ENCODE results near the gene CERT1. TPM values are rescaled to one million over a fixed set of nuclear protein-coding genes. Genes with fewer than 3 reads are reported as not detected.

The CERT1 gene
- total RNA-seq, 1 donor from 2014 or later, result 38.3 TPM

GRCh38 chr5:75362474-75362975, 148.9 kb downstream of the CERT1 start:
- Mint-ChIP-seq H3K4me1 (no peaks in the 10 kb centered on the region), H3K36me3 (peaks cover 16% of the 10 kb centered on the region), H3K27me3 (ENCODE audit: low read depth) (no peaks in the 10 kb centered on the region), H3K9me3 (no peaks in the 10 kb centered on the region), H3K4me3 (no peak overlapping the region), H3K27ac (no peak overlapping the region)
- TF ChIP-seq, protein P1, sequence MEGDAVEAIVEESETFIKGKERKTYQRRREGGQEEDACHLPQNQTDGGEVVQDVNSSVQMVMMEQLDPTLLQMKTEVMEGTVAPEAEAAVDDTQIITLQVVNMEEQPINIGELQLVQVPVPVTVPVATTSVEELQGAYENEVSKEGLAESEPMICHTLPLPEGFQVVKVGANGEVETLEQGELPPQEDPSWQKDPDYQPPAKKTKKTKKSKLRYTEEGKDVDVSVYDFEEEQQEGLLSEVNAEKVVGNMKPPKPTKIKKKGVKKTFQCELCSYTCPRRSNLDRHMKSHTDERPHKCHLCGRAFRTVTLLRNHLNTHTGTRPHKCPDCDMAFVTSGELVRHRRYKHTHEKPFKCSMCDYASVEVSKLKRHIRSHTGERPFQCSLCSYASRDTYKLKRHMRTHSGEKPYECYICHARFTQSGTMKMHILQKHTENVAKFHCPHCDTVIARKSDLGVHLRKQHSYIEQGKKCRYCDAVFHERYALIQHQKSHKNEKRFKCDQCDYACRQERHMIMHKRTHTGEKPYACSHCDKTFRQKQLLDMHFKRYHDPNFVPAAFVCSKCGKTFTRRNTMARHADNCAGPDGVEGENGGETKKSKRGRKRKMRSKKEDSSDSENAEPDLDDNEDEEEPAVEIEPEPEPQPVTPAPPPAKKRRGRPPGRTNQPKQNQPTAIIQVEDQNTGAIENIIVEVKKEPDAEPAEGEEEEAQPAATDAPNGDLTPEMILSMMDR (IDR thresholded peaks at IDR 0.05; ENCODE audit: unreplicated experiment), result no peak
- DNase-seq (ENCODE audit: low spot score in 2 of 2, unreplicated experiment in 2 of 2), result no peak

DNA sequence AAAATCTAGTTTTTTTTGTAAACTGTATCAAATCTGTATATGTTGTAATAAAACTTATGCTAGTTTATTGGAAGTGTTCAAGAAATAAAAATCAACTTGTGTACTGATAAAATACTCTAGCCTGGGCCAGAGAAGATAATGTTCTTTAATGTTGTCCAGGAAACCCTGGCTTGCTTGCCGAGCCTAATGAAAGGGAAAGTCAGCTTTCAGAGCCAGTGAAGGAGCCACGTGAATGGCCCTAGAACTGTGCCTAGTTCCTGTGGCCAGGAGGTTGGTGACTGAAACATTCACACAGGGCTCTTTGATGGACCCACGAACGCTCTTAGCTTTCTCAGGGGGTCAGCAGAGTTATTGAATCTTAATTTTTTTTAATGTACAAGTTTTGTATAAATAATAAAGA, 150.1 kb downstream of the CERT1 start:
- Mint-ChIP-seq H3K27ac (no peak overlapping the region), H3K4me1 (no peaks in the 10 kb centered on the region), H3K36me3 (peaks cover 27% of the 10 kb centered on the region), H3K27me3 (ENCODE audit: low read depth) (no peaks in the 10 kb centered on the region), H3K4me3 (no peak overlapping the region), H3K9me3 (no peaks in the 10 kb centered on the region)
- no peak for DNase-seq (ENCODE audit: low spot score in 2 of 2, unreplicated experiment in 2 of 2)
- TF ChIP-seq, protein P1 (IDR thresholded peaks at IDR 0.05; ENCODE audit: unreplicated experiment), result no peak

DNA sequence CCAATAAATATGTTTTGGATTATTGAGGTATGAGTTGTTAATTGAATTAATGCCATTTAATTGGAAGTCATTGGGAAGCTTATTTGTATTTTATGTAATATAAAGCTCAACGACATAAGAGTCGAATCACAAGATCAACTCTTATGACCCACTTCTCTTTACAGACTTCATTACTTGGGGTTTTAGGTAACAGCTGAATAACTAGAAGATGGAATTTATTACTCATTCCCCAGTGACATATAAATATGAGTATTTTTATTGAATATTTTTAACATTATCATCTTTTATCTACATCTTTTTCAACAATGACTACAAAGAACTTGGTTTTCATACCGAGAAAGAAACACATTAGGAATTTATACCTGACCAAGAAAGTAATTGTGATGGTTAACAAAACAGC, 153.3 kb downstream of the CERT1 start:
- DNase-seq (ENCODE audit: low spot score in 2 of 2, unreplicated experiment in 2 of 2), result no peak
- TF ChIP-seq, protein P1 (IDR thresholded peaks at IDR 0.05; ENCODE audit: unreplicated experiment), result no peak
- Mint-ChIP-seq H3K27ac (no peak overlapping the region), H3K9me3 (no peaks in the 10 kb centered on the region), H3K4me1 (no peaks in the 10 kb centered on the region), H3K4me3 (no peak overlapping the region), H3K27me3 (ENCODE audit: low read depth) (no peaks in the 10 kb centered on the region), H3K36me3 (peaks cover 37% of the 10 kb centered on the region)

DNA sequence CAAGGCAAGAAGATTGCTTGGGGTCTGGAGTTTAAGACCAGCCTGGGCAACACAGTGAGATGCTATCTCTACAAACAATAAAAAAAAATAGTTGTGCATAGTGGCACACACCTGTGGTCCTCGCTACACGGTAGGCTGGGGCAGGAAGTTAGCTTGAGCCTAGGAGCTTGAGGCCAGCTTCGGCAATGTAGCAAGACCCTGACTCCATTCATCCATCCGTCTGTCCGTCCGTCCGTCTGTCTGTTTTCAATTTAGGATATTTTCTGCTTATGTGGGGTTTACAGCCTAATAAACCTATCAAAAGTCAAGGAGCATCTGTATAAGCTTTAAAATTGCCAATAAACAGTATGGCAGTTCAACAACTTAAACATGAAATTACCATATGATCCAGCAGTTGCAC, 154.7 kb downstream of the CERT1 start:
- Mint-ChIP-seq H3K4me3 (no peak overlapping the region), H3K9me3 (no peaks in the 10 kb centered on the region), H3K27ac (no peak overlapping the region), H3K27me3 (ENCODE audit: low read depth) (no peaks in the 10 kb centered on the region), H3K4me1 (no peaks in the 10 kb centered on the region), H3K36me3 (peaks cover 44% of the 10 kb centered on the region)
- TF ChIP-seq, protein P1 (IDR thresholded peaks at IDR 0.05; ENCODE audit: unreplicated experiment), result no peak
- DNase-seq (ENCODE audit: low spot score in 2 of 2, unreplicated experiment in 2 of 2), result no peak

GRCh38 chr5:75355236-75355635, 156.2 kb downstream of the CERT1 start:
- Mint-ChIP-seq H3K9me3 (no peaks in the 10 kb centered on the region), H3K27me3 (ENCODE audit: low read depth) (no peaks in the 10 kb centered on the region), H3K36me3 (peaks cover 50% of the 10 kb centered on the region), H3K4me3 (no peak overlapping the region), H3K4me1 (no peaks in the 10 kb centered on the region), H3K27ac (no peak overlapping the region)
- TF ChIP-seq, protein P1 (IDR thresholded peaks at IDR 0.05; ENCODE audit: unreplicated experiment), result no peak
- DNase-seq (ENCODE audit: low spot score in 2 of 2, unreplicated experiment in 2 of 2), result no peak
